Left ventricle myocardium inferior (tissue), 1 donor: ENCODE data around the gene SLC25A29. TPM values are rescaled to one million over a fixed set of nuclear protein-coding genes. Genes with fewer than 3 reads are reported as not detected.
A peak's percentile ranks its signal among the peaks of the same experiment; 100 is the strongest.
"Not testable (repeated sequence)": the region's sequence is repeated elsewhere in the genome, so short reads cannot be mapped to it uniquely, and the experiment has no call there.

ENCODE experiments used
- DNase-seq: peaks from one replicate; pipeline ENCODE4 v3.0.0-alpha.2; 2020
- H3K27ac ChIP-seq: fragments of 200-600 bp; replicated peaks from 2 replicates; pipeline ENCODE4 v1.8.0; 2021
- H3K27me3 ChIP-seq: fragments of 200-600 bp; 2 replicates; pipeline ENCODE4 v1.8.0; 2021; ENCODE audit warnings: low read depth
- H3K36me3 ChIP-seq: fragments of 200-600 bp; 2 replicates; pipeline ENCODE4 v1.8.0; 2021
- H3K4me1 ChIP-seq: fragments of 200-600 bp; 2 replicates; pipeline ENCODE4 v1.8.0; 2021
- H3K4me3 ChIP-seq: fragments of 200-600 bp; 2 replicates; pipeline ENCODE4 v1.8.0; 2021; ENCODE audit warnings: mild to moderate bottlenecking, moderate library complexity
- H3K9me3 ChIP-seq: fragments of 200-600 bp; replicated peaks from 2 replicates; pipeline ENCODE4 v1.8.0; 2021
- CTCF ChIP-seq: fragments of 200-600 bp; IDR thresholded peaks from 2 replicates; pipeline ENCODE4 v1.8.0; 2021; ENCODE audit warnings: antibody characterized with exemption, mild to moderate bottlenecking, borderline replicate concordance
- intact Hi-C: fragments of 100-400 bp; cut with micrococcal nuclease; formaldehyde crosslinking; loops from one replicate; pipeline ENCODE4 v1.11.0; 2022
- total RNA-seq: library from RNA; stranded (reverse); fragmentation: NEBNext Ultra II Directional; extraction: Animal tissue kit (Norgen Biotek cat#: 25700); gene quantifications from one replicate; pipeline ENCODE4 v1.2.1, GENCODE V29; 2021
- donor health status: DM: no; HTN: yes; CAD: no; lungs with severe emphysema.

The SLC25A29 gene
- total RNA-seq, 1 donor from 2014 or later, result 24.5 TPM

GRCh38 chr14:100283984-100284881 lies 22.0 kb downstream of the SLC25A29 start:
- Histone ChIP-seq H3K27me3 (no peaks in the 10 kb centered on the region), H3K27ac (peak overlapping the region; percentile 94), H3K4me3 (peak overlapping the region; percentile 94), H3K36me3 (no peaks in the 10 kb centered on the region), H3K4me1 (peaks cover 79% of the 10 kb centered on the region), H3K9me3 (no peaks in the 10 kb centered on the region)
- TF ChIP-seq CTCF, result no peak
- intact Hi-C loops, result loop anchor here (10.0 kb wide), 1 partner anchor 91 kb away; the partner anchor contains the start of gene WDR25
- DNase-seq, result no peak

- Histone ChIP-seq H3K4me1 (peaks cover 79% of the 10 kb centered on the region), H3K27ac (peak overlapping the region; percentile 9)
These were observed 22.8 kb downstream of the SLC25A29 start for GRCh38 chr14:100283436-100283835.

GRCh38 chr14:100282766-100283419 lies 23.4 kb downstream of the SLC25A29 start:
- Histone ChIP-seq H3K4me3 (no peak overlapping the region), H3K27ac (peak overlapping the region; percentile 9), H3K36me3 (no peaks in the 10 kb centered on the region), H3K27me3 (no peaks in the 10 kb centered on the region), H3K9me3 (no peaks in the 10 kb centered on the region), H3K4me1 (peaks cover 82% of the 10 kb centered on the region)
- intact Hi-C loops, result loop anchor here (10.0 kb wide), 1 partner anchor 92 kb away; the partner anchor contains the start of gene WDR25
- no peak for DNase-seq
- TF ChIP-seq CTCF, result no peak

More at GRCh38 chr14:100283436-100283835, 22.8 kb downstream of the SLC25A29 start:
- intact Hi-C loops, result loop anchor here (10.0 kb wide), 1 partner anchor 91 kb away; the partner anchor contains the start of gene WDR25
- not testable (repeated sequence) for H3K4me3 ChIP-seq, H3K27me3 ChIP-seq, H3K9me3 ChIP-seq, DNase-seq, H3K36me3 ChIP-seq

- no peak for TF ChIP-seq CTCF
- Histone ChIP-seq H3K4me1 (peaks cover 80% of the 10 kb centered on the region), H3K4me3 (no peak overlapping the region), H3K9me3 (no peaks in the 10 kb centered on the region), H3K36me3 (peaks cover 2% of the 10 kb centered on the region), H3K27me3 (no peaks in the 10 kb centered on the region), H3K27ac (no peak overlapping the region)
- intact Hi-C loops, result loop anchor here (10.0 kb wide), 1 partner anchor 93 kb away; the partner anchor contains the start of gene WDR25
- DNase-seq, result no peak
These were observed 24.2 kb downstream of the SLC25A29 start for GRCh38 chr14:100282083-100282350.

GRCh38 chr14:100281286-100282082 lies 24.8 kb downstream of the SLC25A29 start:
- no peaks in the 10 kb centered on the region for H3K27me3 ChIP-seq
- H3K4me3 ChIP-seq, result no peak overlapping the region
- H3K4me1 ChIP-seq, result peaks cover 75% of the 10 kb centered on the region
- intact Hi-C loops, result loop anchor here (10.0 kb wide), 1 partner anchor 93 kb away; the partner anchor contains the start of gene WDR25
- H3K27ac ChIP-seq, result no peak overlapping the region
- no peak for DNase-seq
- H3K36me3 ChIP-seq, result peaks cover 8% of the 10 kb centered on the region
- no peak for TF ChIP-seq CTCF
- no peaks in the 10 kb centered on the region for H3K9me3 ChIP-seq
